Measurements from ENCODE around the gene RTL10.

The RTL10 gene

GRCh38 chr22:19876314-19876940 is 21.8 kb upstream of the RTL10 start:
- DNase-seq (ENCODE audit: low read depth): no peak

GRCh38 chr22:19875531-19876313 is 21.0 kb upstream of the RTL10 start:
- peak; percentile 26 for DNase-seq (ENCODE audit: low read depth)

- no peak for DNase-seq (ENCODE audit: low read depth)
Measured at GRCh38 chr22:19875061-19875530, 20.4 kb upstream of the RTL10 start.

- no peak for DNase-seq (ENCODE audit: low read depth)
Measured at GRCh38 chr22:19874307-19875060, 19.8 kb upstream of the RTL10 start.

- DNase-seq (ENCODE audit: low read depth): no peak
Measured at GRCh38 chr22:19873960-19874306, 19.3 kb upstream of the RTL10 start.

GRCh38 chr22:19873138-19873959 is 18.7 kb upstream of the RTL10 start:
- no peak for DNase-seq (ENCODE audit: low read depth)

- DNase-seq (ENCODE audit: low read depth): no peak
Measured at GRCh38 chr22:19872779-19873137, 18.1 kb upstream of the RTL10 start.

- DNase-seq (ENCODE audit: low read depth): no peak
Measured at GRCh38 chr22:19871845-19872778, 17.4 kb upstream of the RTL10 start.

GRCh38 chr22:19871023-19871844 is 16.6 kb upstream of the RTL10 start:
- DNase-seq (ENCODE audit: low read depth): no peak

GRCh38 chr22:19870153-19871022 is 15.7 kb upstream of the RTL10 start:
- no peak for DNase-seq (ENCODE audit: low read depth)

- no peak for DNase-seq (ENCODE audit: low read depth)
Measured at GRCh38 chr22:19869497-19870152, 15.0 kb upstream of the RTL10 start.

- no peak for DNase-seq (ENCODE audit: low read depth)
Measured at GRCh38 chr22:19868773-19869471, 14.2 kb upstream of the RTL10 start.

- DNase-seq (ENCODE audit: low read depth): no peak
Measured at GRCh38 chr22:19868333-19868732, 13.7 kb upstream of the RTL10 start.

GRCh38 chr22:19867617-19868016 is 12.9 kb upstream of the RTL10 start:
- DNase-seq (ENCODE audit: low read depth): no peak

- DNase-seq (ENCODE audit: low read depth): no peak
Measured at GRCh38 chr22:19866665-19867009, 12.0 kb upstream of the RTL10 start.

- no peak for DNase-seq (ENCODE audit: low read depth)
Measured at GRCh38 chr22:19865141-19865829, 10.6 kb upstream of the RTL10 start.

GRCh38 chr22:19864538-19865106 is 9.9 kb upstream of the RTL10 start:
- DNase-seq (ENCODE audit: low read depth): no peak

Measured in HS-27A (cell line).